IMR-90 (cell line): ENCODE results near the gene CENPM.

Experiments used
- CTCF ChIP-seq: conservative IDR thresholded peaks from 2 replicates; pipeline ENCODE4 v1.5.1; 2012; ENCODE audit warnings: mild to moderate bottlenecking, low read depth, low read length, improper control_type of control experiment
- SMC3 ChIP-seq: fragments of 150-350 bp; IDR thresholded peaks from 2 replicates; pipeline ENCODE4 v1.6.1; 2016; ENCODE audit warnings: low read depth, mild to moderate bottlenecking, antibody characterized with exemption, low read length, moderate library complexity

DNA sequence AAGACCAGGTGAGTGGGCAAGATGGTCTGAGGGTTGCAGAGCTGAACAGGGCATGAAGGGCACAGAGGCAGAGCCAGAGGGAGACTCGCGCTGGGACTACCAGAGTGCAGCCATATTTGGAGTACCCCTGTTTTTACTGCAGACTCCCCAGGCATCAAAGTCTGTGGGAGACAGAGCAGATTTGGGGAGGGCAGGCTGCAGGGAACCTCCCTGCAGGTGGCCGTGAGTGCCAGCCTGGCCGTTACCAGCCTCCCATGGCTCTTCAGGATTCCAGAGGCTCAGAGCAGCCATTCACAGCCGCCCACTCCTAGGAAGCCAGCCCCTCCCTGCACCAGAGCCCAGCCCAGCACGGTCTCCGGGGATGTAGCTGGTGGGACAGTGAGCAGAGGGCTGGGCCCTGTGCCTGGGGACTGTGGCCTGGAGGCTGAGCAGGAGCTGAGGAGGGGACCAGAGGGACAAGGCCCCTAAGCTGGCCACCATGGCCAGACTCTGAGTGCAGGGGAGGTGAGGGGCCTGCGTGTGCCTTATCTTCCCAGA lies 22.2 kb upstream of the CENPM start, which contains the start of gene SEPTIN3:
- TF ChIP-seq CTCF, result no peak
- TF ChIP-seq SMC3, result no peak
